Measurements from ENCODE around the gene HECTD1. TPM values are rescaled to one million over a fixed set of nuclear protein-coding genes. Genes with fewer than 3 reads are reported as not detected.
"Not testable (repeated sequence)": the region's sequence is repeated elsewhere in the genome, so short reads cannot be mapped to it uniquely, and the experiment has no call there.

HECTD1 gene
- total RNA-seq, 2 donors from 2014 or later, result 170 to 181 TPM

DNA sequence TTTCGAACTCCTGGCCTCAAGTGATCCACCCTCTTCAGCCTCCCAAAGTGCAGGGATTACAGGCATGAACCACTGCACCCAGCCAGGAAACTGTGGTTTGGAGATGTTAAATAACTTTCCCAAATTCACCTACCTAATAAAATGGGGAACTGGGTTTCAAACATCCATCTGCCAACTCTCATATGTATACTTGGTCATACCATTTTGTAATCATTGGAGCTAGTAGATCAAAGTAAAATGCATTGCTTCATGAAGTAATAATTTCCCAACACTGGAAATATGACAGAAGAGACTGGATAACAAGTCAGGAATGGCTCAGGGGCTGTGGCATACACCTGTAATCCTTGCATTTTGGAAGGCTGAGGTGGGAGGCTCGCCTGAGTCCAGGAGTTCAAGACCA lies 5.3 kb upstream of the HECTD1 start:
- Mint-ChIP-seq H3K27me3 (no peaks in the 10 kb centered on the region), H3K36me3 (ENCODE audit: low read depth) (no peaks in the 10 kb centered on the region), H3K4me3 (no peak overlapping the region), H3K27ac (no peak overlapping the region), H3K4me1 (peaks cover 19% of the 10 kb centered on the region)
- ATAC-seq (no peak), DNase-seq (no peak)
- H3K9me3 ChIP-seq (ENCODE audit: control insufficient read depth, low read length, poor library complexity, severe bottlenecking), result no peaks in the 10 kb centered on the region

DNA sequence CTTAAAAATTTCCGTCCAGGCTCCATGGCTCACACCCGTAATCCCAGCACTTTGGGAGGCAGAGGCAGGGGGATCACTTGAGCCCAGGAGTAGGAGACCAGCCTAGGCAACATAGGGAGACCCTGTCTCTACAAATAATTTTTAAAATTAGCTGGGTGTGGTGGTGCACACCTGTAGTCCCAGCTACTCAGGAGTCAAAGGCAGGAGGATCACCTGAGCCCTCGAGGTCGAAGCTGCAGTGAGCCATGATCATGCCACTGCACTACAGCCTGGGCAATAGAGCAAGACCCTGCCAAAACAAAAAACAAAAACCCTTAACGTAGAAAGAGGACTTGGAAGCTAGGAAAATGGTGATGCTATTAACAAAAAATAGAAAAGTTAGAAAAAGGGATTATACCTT lies 2.0 kb upstream of the HECTD1 start:
- Mint-ChIP-seq H3K4me3 (no peak overlapping the region), H3K27ac (peak overlapping the region; percentile 98), H3K27me3 (no peaks in the 10 kb centered on the region), H3K36me3 (ENCODE audit: low read depth) (no peaks in the 10 kb centered on the region), H3K4me1 (peaks cover 30% of the 10 kb centered on the region)
- no peaks in the 10 kb centered on the region for H3K9me3 ChIP-seq (ENCODE audit: control insufficient read depth, low read length, poor library complexity, severe bottlenecking)
- DNase-seq (no peak), ATAC-seq (no peak)

- no peaks in the 10 kb centered on the region for H3K9me3 ChIP-seq (ENCODE audit: control insufficient read depth, low read length, poor library complexity, severe bottlenecking)
- Mint-ChIP-seq H3K27ac (peak overlapping the region; percentile 98), H3K27me3 (no peaks in the 10 kb centered on the region), H3K4me3 (peak overlapping the region; percentile 97), H3K4me1 (peaks cover 34% of the 10 kb centered on the region), H3K36me3 (ENCODE audit: low read depth) (no peaks in the 10 kb centered on the region)
- DNase-seq (no peak), ATAC-seq (no peak)
Measured at GRCh38 chr14:31208546-31209424, 1.2 kb upstream of the HECTD1 start.

GRCh38 chr14:31207287-31207754 lies 272 bp downstream of the HECTD1 start:
- DNase-seq, result no peak
- Mint-ChIP-seq H3K4me3 (peak overlapping the region; percentile 97), H3K4me1 (peaks cover 40% of the 10 kb centered on the region), H3K27ac (peak overlapping the region; percentile 98), H3K36me3 (ENCODE audit: low read depth) (no peaks in the 10 kb centered on the region), H3K27me3 (no peaks in the 10 kb centered on the region)
- ATAC-seq, result peak; percentile 22
- H3K9me3 ChIP-seq (ENCODE audit: control insufficient read depth, low read length, poor library complexity, severe bottlenecking), result no peaks in the 10 kb centered on the region

- no peaks in the 10 kb centered on the region for H3K36me3 Mint-ChIP-seq (ENCODE audit: low read depth)
Measured at GRCh38 chr14:31206536-31207286, 882 bp downstream of the HECTD1 start.

GRCh38 chr14:31205681-31206535 lies 1.7 kb downstream of the HECTD1 start:
- H3K9me3 ChIP-seq (ENCODE audit: control insufficient read depth, low read length, poor library complexity, severe bottlenecking), result no peaks in the 10 kb centered on the region
- no peaks in the 10 kb centered on the region for H3K36me3 Mint-ChIP-seq (ENCODE audit: low read depth)
- ATAC-seq (no peak), DNase-seq (no peak)
- H3K27me3 Mint-ChIP-seq, result no peaks in the 10 kb centered on the region
- peaks cover 37% of the 10 kb centered on the region for H3K4me1 Mint-ChIP-seq
- peak overlapping the region; percentile 98 for H3K27ac Mint-ChIP-seq
- H3K4me3 Mint-ChIP-seq, result peak overlapping the region; percentile 97

More at GRCh38 chr14:31206536-31207286, 882 bp downstream of the HECTD1 start:
- H3K4me3 Mint-ChIP-seq, result peak overlapping the region; percentile 97
- ATAC-seq, result no peak
- peak; percentile 34 to 36 (median 35) for DNase-seq
- H3K4me1 Mint-ChIP-seq, result peaks cover 38% of the 10 kb centered on the region
- peak overlapping the region; percentile 98 for H3K27ac Mint-ChIP-seq
- H3K27me3 Mint-ChIP-seq, result no peaks in the 10 kb centered on the region
- no peaks in the 10 kb centered on the region for H3K9me3 ChIP-seq (ENCODE audit: control insufficient read depth, low read length, poor library complexity, severe bottlenecking)

DNA sequence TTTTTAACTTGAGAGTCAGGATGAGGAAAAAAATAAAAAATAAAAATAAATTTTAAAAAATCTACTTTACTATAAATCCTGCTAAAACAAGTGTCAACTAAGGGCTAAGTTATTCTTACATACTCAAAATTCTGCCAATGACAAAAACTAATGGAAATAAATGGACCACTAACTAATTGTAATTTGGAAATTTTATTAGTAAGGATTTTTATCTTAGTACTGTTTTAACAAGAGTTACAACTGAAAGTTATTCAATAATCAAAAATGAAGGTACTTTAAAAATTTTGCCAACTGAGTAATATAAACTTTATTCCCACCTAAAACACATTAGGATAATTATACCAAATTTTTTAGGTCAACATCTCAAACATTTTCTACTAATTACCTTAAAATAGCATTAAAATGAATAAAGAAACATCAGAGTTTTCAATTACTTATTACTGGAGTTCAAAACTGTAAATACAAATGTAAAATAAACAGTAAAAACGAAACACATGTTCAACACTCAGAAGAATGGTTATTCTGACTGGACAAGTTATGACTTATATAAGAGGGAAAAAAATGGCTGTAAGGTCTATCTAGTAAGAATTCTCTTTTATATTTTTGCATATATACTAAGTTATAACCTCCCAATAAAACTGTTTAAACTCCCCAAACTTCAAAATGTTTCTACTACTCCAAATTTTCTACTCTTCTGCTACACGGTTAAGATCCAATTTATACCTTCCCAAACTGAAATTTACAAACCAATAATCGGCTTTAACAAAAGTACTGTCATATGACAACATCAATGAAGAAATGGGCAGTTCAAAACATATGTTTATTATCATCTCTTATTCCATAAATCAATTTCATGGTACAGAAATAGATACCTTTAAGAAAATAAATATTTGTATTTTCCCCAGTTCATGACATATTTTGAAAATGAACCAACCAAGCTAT lies 2.7 kb downstream of the HECTD1 start:
- DNase-seq (no peak), ATAC-seq (no peak)
- no peaks in the 10 kb centered on the region for H3K27me3 Mint-ChIP-seq
- H3K9me3 ChIP-seq (ENCODE audit: control insufficient read depth, low read length, poor library complexity, severe bottlenecking), result no peaks in the 10 kb centered on the region
- H3K27ac Mint-ChIP-seq, result peak overlapping the region; percentile 98
- H3K4me1 Mint-ChIP-seq, result peaks cover 41% of the 10 kb centered on the region
- peaks cover 2% of the 10 kb centered on the region for H3K36me3 Mint-ChIP-seq (ENCODE audit: low read depth)
- peak overlapping the region; percentile 97 for H3K4me3 Mint-ChIP-seq

- H3K27me3 Mint-ChIP-seq; ATAC-seq; H3K36me3 Mint-ChIP-seq (ENCODE audit: low read depth); H3K9me3 ChIP-seq (ENCODE audit: control insufficient read depth, low read length, poor library complexity, severe bottlenecking); H3K4me3 Mint-ChIP-seq; DNase-seq: not testable (repeated sequence)
- peaks cover 40% of the 10 kb centered on the region for H3K4me1 Mint-ChIP-seq
- peak overlapping the region; percentile 83 for H3K27ac Mint-ChIP-seq
Measured at GRCh38 chr14:31203899-31204592, 3.5 kb downstream of the HECTD1 start.

DNA sequence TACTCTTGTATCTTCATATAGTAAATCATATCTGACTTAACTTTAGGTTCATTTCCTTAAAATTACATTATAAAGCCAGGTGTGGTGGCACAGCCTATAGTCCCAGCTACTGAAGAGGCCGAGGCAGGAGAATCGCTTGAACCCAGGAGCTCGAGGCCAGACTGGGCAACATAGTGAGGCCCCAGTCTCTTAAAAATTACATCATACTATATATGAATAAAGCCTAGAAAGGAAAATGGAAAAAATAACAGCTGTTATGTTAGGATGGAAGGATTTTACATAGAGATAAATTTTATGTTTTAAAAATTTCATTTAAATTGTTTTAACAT lies 4.2 kb downstream of the HECTD1 start:
- Mint-ChIP-seq H3K36me3 (ENCODE audit: low read depth) (peaks cover 4% of the 10 kb centered on the region), H3K27me3 (no peaks in the 10 kb centered on the region), H3K4me1 (peaks cover 37% of the 10 kb centered on the region), H3K27ac (peak overlapping the region; percentile 83), H3K4me3 (no peak overlapping the region)
- DNase-seq (no peak), ATAC-seq (no peak)
- H3K9me3 ChIP-seq (ENCODE audit: control insufficient read depth, low read length, poor library complexity, severe bottlenecking), result no peaks in the 10 kb centered on the region

GRCh38 chr14:31201111-31201510 lies 6.5 kb downstream of the HECTD1 start:
- DNase-seq (no peak), ATAC-seq (no peak)
- H3K9me3 ChIP-seq (ENCODE audit: control insufficient read depth, low read length, poor library complexity, severe bottlenecking), result no peaks in the 10 kb centered on the region
- no peak overlapping the region for H3K4me3 Mint-ChIP-seq
- peak overlapping the region; percentile 57 for H3K27ac Mint-ChIP-seq
- no peaks in the 10 kb centered on the region for H3K27me3 Mint-ChIP-seq
- peaks cover 10% of the 10 kb centered on the region for H3K36me3 Mint-ChIP-seq (ENCODE audit: low read depth)
- H3K4me1 Mint-ChIP-seq, result peaks cover 48% of the 10 kb centered on the region

GRCh38 chr14:31200702-31200990 lies 6.9 kb downstream of the HECTD1 start:
- Mint-ChIP-seq H3K4me1 (peaks cover 46% of the 10 kb centered on the region), H3K36me3 (ENCODE audit: low read depth) (peaks cover 10% of the 10 kb centered on the region), H3K27ac (peak overlapping the region; percentile 57), H3K27me3 (no peaks in the 10 kb centered on the region), H3K4me3 (peak overlapping the region; percentile 19)
- ATAC-seq, result no peak
- H3K9me3 ChIP-seq (ENCODE audit: control insufficient read depth, low read length, poor library complexity, severe bottlenecking), result no peaks in the 10 kb centered on the region
- no peak for DNase-seq

DNA sequence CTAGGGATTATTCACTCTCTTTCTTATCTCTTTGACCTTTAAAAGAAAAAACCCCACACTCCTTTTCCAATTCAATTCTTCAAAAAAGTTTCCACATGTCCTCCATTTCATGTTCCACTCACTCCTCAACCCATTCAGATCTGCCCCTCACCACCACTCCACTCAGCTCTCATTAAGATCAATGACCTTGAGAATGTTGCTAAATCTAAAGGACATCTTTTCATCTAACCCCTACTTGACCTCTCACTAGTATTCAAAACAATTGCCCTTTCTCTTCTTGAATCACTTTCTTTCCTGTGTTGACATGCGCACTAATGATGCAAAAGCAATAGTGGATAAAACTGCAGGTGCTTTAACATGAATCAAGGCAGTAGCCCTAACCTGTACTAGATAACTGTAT lies 9.9 kb downstream of the HECTD1 start:
- ATAC-seq, result no peak

More for the DNA sequence above, 9.9 kb downstream of the HECTD1 start:
- peak overlapping the region; percentile 1 for H3K27ac Mint-ChIP-seq
- no peak for DNase-seq
- no peaks in the 10 kb centered on the region for H3K9me3 ChIP-seq (ENCODE audit: control insufficient read depth, low read length, poor library complexity, severe bottlenecking)
- no peak overlapping the region for H3K4me3 Mint-ChIP-seq
- H3K4me1 Mint-ChIP-seq, result peaks cover 39% of the 10 kb centered on the region
- no peaks in the 10 kb centered on the region for H3K27me3 Mint-ChIP-seq
- peaks cover 10% of the 10 kb centered on the region for H3K36me3 Mint-ChIP-seq (ENCODE audit: low read depth)
